HepG2 (cell line): ENCODE data around the gene UQCC5. TPM values are rescaled to one million over a fixed set of nuclear protein-coding genes. Genes with fewer than 3 reads are reported as not detected.

Experiments used
- DNMT1 ChIP-seq: sonication (generic); formaldehyde crosslinking; IDR thresholded peaks from 2 replicates; pipeline ENCODE4 v1.5.1; 2020; ENCODE audit warnings: mild to moderate bottlenecking, missing genetic modification reagents
- EEA1 ChIP-seq: sonication (generic); formaldehyde crosslinking; IDR thresholded peaks from 2 replicates; pipeline ENCODE4 v1.5.1; 2020; ENCODE audit warnings: mild to moderate bottlenecking, missing genetic modification reagents, borderline replicate concordance
- ERF ChIP-seq: IDR thresholded peaks from 2 replicates; pipeline ENCODE4 v1.6.1; 2018; ENCODE audit warnings: missing biosample characterization, missing genetic modification reagents
- FOXK1 ChIP-seq: sonication (generic); formaldehyde crosslinking; IDR thresholded peaks from 2 replicates; pipeline ENCODE4 v1.4.0; 2020; ENCODE audit warnings: low read depth, missing genetic modification reagents, borderline replicate concordance
- HDAC6 ChIP-seq: fragments of 200-600 bp; sonication (generic); IDR thresholded peaks from 2 replicates; pipeline ENCODE4 v1.7.0; 2017; ENCODE audit warnings: mild to moderate bottlenecking, antibody characterized with exemption, low read length, low read depth
- LCORL ChIP-seq, 2 experiments: fragments of 450-650 bp in 1 of 2; sonication (generic) in 1 of 2; formaldehyde crosslinking in 1 of 2; IDR thresholded peaks; 2 replicates each; pipeline versions ENCODE4 v1.5.0 to v1.6.1; 2017 to 2020; ENCODE audit warnings: antibody characterized with exemption in 1 of 2, missing genetic modification reagents in 1 of 2
- MTERF4 ChIP-seq: sonication (generic); formaldehyde crosslinking; IDR thresholded peaks from 2 replicates; pipeline ENCODE4 v1.8.0; 2023; ENCODE audit warnings: mild to moderate bottlenecking, missing genetic modification reagents
- POGZ ChIP-seq: sonication (generic); formaldehyde crosslinking; IDR thresholded peaks from 2 replicates; pipeline ENCODE4 v1.4.0; 2020; ENCODE audit warnings: mild to moderate bottlenecking, missing genetic modification reagents
- SALL1 ChIP-seq: sonication (generic); formaldehyde crosslinking; IDR thresholded peaks from 2 replicates; pipeline ENCODE4 v1.8.0; 2022; ENCODE audit warnings: mild to moderate bottlenecking, missing genetic modification reagents
- TGIF2 ChIP-seq: IDR thresholded peaks from 2 replicates; pipeline ENCODE4 v1.6.1; 2016; ENCODE audit warnings: control low read depth, missing compliant biosample characterization
- ZBTB8A ChIP-seq: sonication (generic); formaldehyde crosslinking; IDR thresholded peaks from 2 replicates; pipeline ENCODE4 v1.4.0; 2020; ENCODE audit warnings: mild to moderate bottlenecking, low read depth, missing genetic modification reagents, borderline replicate concordance
- ZNF274 ChIP-seq: sonication (generic); formaldehyde crosslinking; IDR thresholded peaks from 2 replicates; pipeline ENCODE4 v1.5.1; 2020; ENCODE audit warnings: mild to moderate bottlenecking, missing genetic modification reagents
- ZNF333 ChIP-seq: sonication (generic); formaldehyde crosslinking; IDR thresholded peaks from 2 replicates; pipeline ENCODE4 v1.4.0; 2020; ENCODE audit warnings: mild to moderate bottlenecking, missing genetic modification reagents, borderline replicate concordance
- ZNF33B ChIP-seq: sonication (generic); formaldehyde crosslinking; IDR thresholded peaks from 2 replicates; pipeline ENCODE4 v1.5.1; 2020; ENCODE audit warnings: mild to moderate bottlenecking, missing genetic modification reagents
- ZNF414 ChIP-seq: sonication (generic); formaldehyde crosslinking; IDR thresholded peaks from 2 replicates; pipeline ENCODE4 v1.5.0; 2020; ENCODE audit warnings: missing genetic modification reagents
- ZNF619 ChIP-seq: sonication (generic); formaldehyde crosslinking; IDR thresholded peaks from 2 replicates; pipeline ENCODE4 v1.4.0; 2020; ENCODE audit warnings: mild to moderate bottlenecking, missing genetic modification reagents
- ZNF644 ChIP-seq: IDR thresholded peaks from 2 replicates; pipeline ENCODE4 v1.6.1; 2016; ENCODE audit warnings: low read depth
- ZNF790 ChIP-seq: sonication (generic); formaldehyde crosslinking; IDR thresholded peaks from 2 replicates; pipeline ENCODE4 v1.8.0; 2022; ENCODE audit warnings: missing genetic modification reagents, mild to moderate bottlenecking, borderline replicate concordance
- ZNF800 ChIP-seq: sonication (generic); formaldehyde crosslinking; IDR thresholded peaks from 2 replicates; pipeline ENCODE4 v1.4.0; 2020; ENCODE audit warnings: missing genetic modification reagents
- ZSCAN20 ChIP-seq: sonication (generic); formaldehyde crosslinking; IDR thresholded peaks from 2 replicates; pipeline ENCODE4 v1.4.0; 2020; ENCODE audit warnings: missing genetic modification reagents, mild to moderate bottlenecking, borderline replicate concordance
- polyA plus RNA-seq, 8 experiments: library from polyadenylated mRNA; depleted of rRNA in 3 of 8; stranded (reverse) in 7 of 8; unstranded in 1 of 8; fragments of >200 nt; fragmentation: Illumina TruSeq in 4 of 8; extraction: Trizol in 4 of 8; gene quantifications; 2 replicates each; pipeline versions ENCODE4 v1.2.1 to v1.2.3, GENCODE V29; 2011 to 2016; ENCODE audit warnings: low read depth in 4 of 8, missing spikeins in 1 of 8, mixed read lengths in 1 of 8; ENCODE audit not compliant: insufficient read depth in 1 of 8
- total RNA-seq, 5 experiments: library from RNA; depleted of rRNA; stranded (reverse); fragments of >200 nt; fragmentation: Illumina TruSeq; extraction: Trizol; gene quantifications; 2 replicates each; pipeline ENCODE4 v1.2.3, GENCODE V29; 2016; ENCODE audit warnings: low read depth in 1 of 5
- TF ChIP-seq, protein P1 (sequence below): sonication (generic); formaldehyde crosslinking; IDR thresholded peaks from 2 replicates; pipeline ENCODE4 v1.8.0; 2022; ENCODE audit warnings: missing genetic modification reagents, mild to moderate bottlenecking, inconsistent platforms, borderline replicate concordance
- TF ChIP-seq, protein P2 (sequence below): IDR thresholded peaks from 2 replicates; pipeline ENCODE4 v1.6.1; 2016; ENCODE audit warnings: mild to moderate bottlenecking, missing biosample characterization, missing genetic modification reagents

Gene UQCC5
- total and polyA plus RNA-seq, 2 of the 13 experiments (the other 11 are each of a cell fraction or from before 2014, with no cell fraction given): 15.4 to 29.5 TPM

GRCh38 chr3:52534281-52535183 lies 1.9 kb upstream of the UQCC5 start (continued):
- TF ChIP-seq, protein P1, sequence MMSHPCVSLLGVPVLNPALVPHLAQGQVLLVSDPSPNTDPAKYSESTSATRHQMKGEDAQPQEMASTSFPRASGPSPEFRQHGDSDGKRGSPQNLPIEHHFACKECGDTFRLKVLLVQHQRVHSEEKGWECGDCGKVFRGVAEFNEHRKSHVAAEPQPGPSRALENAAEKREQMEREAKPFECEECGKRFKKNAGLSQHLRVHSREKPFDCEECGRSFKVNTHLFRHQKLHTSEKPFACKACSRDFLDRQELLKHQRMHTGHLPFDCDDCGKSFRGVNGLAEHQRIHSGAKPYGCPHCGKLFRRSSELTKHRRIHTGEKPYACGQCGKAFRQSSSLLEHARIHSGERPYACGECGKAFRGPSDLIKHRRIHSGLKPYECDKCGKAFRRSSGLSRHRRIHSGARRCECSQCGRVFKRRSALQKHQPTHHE (CRISPR knock-in tag): no peak
- peak; percentile 28; the same call in 1 of the 2 replicates for TF ChIP-seq SALL1
- TF ChIP-seq FOXK1 (CRISPR knock-in tag): no peak
- TF ChIP-seq HDAC6: no peak
- TF ChIP-seq ZSCAN20 (CRISPR knock-in tag): 0 out of 2 replicates have a peak, but pooled peaks have one; percentile 29
- TF ChIP-seq TGIF2 (CRISPR knock-in tag): peak; percentile 46
- TF ChIP-seq ERF (CRISPR knock-in tag): peak; percentile 34; the same call in 1 of the 2 replicates
- TF ChIP-seq ZNF33B (CRISPR knock-in tag): 0 out of 2 replicates have a peak, but pooled peaks have one; percentile 83
- peak; percentile 8; the same call in 1 of the 2 replicates for TF ChIP-seq ZNF790 (CRISPR knock-in tag)
- no peak; the same call in 1 of the 2 replicates for TF ChIP-seq ZNF333 (CRISPR knock-in tag)
- TF ChIP-seq DNMT1 (CRISPR knock-in tag): no peak
- no peak for TF ChIP-seq EEA1
- peak; percentile 48; the same call in 1 of the 2 replicates for TF ChIP-seq ZNF414 (CRISPR knock-in tag)
- peak; percentile 17; the same call in 1 of the 2 replicates for TF ChIP-seq ZBTB8A (CRISPR knock-in tag)
- TF ChIP-seq POGZ (CRISPR knock-in tag): 0 out of 2 replicates have a peak, but pooled peaks have one; percentile 21
- TF ChIP-seq, protein P2, sequence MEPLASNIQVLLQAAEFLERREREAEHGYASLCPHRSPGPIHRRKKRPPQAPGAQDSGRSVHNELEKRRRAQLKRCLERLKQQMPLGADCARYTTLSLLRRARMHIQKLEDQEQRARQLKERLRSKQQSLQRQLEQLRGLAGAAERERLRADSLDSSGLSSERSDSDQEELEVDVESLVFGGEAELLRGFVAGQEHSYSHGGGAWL (CRISPR knock-in tag): peak; percentile 21; the same call in 1 of the 2 replicates
- peak; percentile 78; the same call in 1 of the 2 replicates for TF ChIP-seq ZNF274 (CRISPR knock-in tag)
- no peak for TF ChIP-seq ZNF644 (CRISPR knock-in tag)
- peak; percentile 17; the same call in 1 of the 2 replicates for TF ChIP-seq ZNF619 (CRISPR knock-in tag)
- TF ChIP-seq ZNF800 (CRISPR knock-in tag): peak; percentile 27
- TF ChIP-seq LCORL (IDR thresholded peaks at IDR 0.05): no peak
- no peak; the same call in 1 of the 2 replicates for TF ChIP-seq LCORL (CRISPR knock-in tag; IDR thresholded peaks at IDR 0.05)
- TF ChIP-seq MTERF4 (CRISPR knock-in tag): peak; percentile 78
